SK-N-SH treated with all-trans-retinoic acid at 6 μM for 48 hours (cell line): ENCODE results near the gene ZBTB42.

Source experiments
- ATAC-seq: fragments of 200-7000 bp; cut with Tn5 transposase; 3 replicates; pipeline ENCODE4 v1.9.1; 2020; ENCODE audit warnings: mild to moderate bottlenecking, moderate library complexity
- ARNTL ChIP-seq: fragments of 450-650 bp; formaldehyde crosslinking; IDR thresholded peaks from 2 replicates; pipeline ENCODE4 v1.5.0; 2020; ENCODE audit warnings: low read depth, mild to moderate bottlenecking, moderate library complexity, borderline replicate concordance
- GLIS3 ChIP-seq: fragments of 250-450 bp; sonication (Bioruptor Pico); IDR thresholded peaks from 2 replicates; pipeline ENCODE4 v1.5.0; 2020; ENCODE audit warnings: mild to moderate bottlenecking, moderate library complexity
- ISL1 ChIP-seq: fragments of 250-450 bp; sonication (Bioruptor Pico); IDR thresholded peaks from 2 replicates; pipeline ENCODE4 v2.1.2; 2022; ENCODE audit warnings: mild to moderate bottlenecking, moderate library complexity
- PPARA ChIP-seq: fragments of 250-450 bp; sonication (Bioruptor Pico); IDR thresholded peaks from 2 replicates; pipeline ENCODE4 v1.5.0; 2020; ENCODE audit warnings: mild to moderate bottlenecking, borderline replicate concordance
- SNAI2 ChIP-seq: fragments of 250-450 bp; sonication (Bioruptor Pico); IDR thresholded peaks from 2 replicates; pipeline ENCODE4 v1.5.0; 2020; ENCODE audit warnings: mild to moderate bottlenecking, moderate library complexity
- TCF4 ChIP-seq: fragments of 250-450 bp; sonication (Bioruptor Pico); IDR thresholded peaks from 2 replicates; pipeline ENCODE4 v1.8.0; 2021; ENCODE audit warnings: mild to moderate bottlenecking, moderate library complexity, borderline replicate concordance
- TOX ChIP-seq: fragments of 250-450 bp; sonication (Bioruptor Pico); IDR thresholded peaks from 2 replicates; pipeline ENCODE4 v1.8.0; 2021; ENCODE audit warnings: mild to moderate bottlenecking, moderate library complexity, borderline replicate concordance
- ZC3H10 ChIP-seq: fragments of 250-450 bp; sonication (Bioruptor Pico); IDR thresholded peaks from 2 replicates; pipeline ENCODE4 v1.5.1; 2021; ENCODE audit warnings: mild to moderate bottlenecking, moderate library complexity
- ZFP30 ChIP-seq: fragments of 450-650 bp; formaldehyde crosslinking; IDR thresholded peaks from 2 replicates; pipeline ENCODE4 v1.5.0; 2022; ENCODE audit warnings: mild to moderate bottlenecking, moderate library complexity
- ZNF70 ChIP-seq: fragments of 450-650 bp; formaldehyde crosslinking; IDR thresholded peaks from 2 replicates; pipeline ENCODE4 v1.5.0; 2020; ENCODE audit warnings: mild to moderate bottlenecking, moderate library complexity
- ZNF8 ChIP-seq: fragments of 450-650 bp; formaldehyde crosslinking; IDR thresholded peaks from 2 replicates; pipeline ENCODE4 v1.5.0; 2020; ENCODE audit warnings: mild to moderate bottlenecking, moderate library complexity
- TF ChIP-seq, protein P1 (sequence below): fragments of 250-450 bp; sonication (Bioruptor Pico); IDR thresholded peaks from 2 replicates; pipeline ENCODE4 v1.5.1; 2021; ENCODE audit warnings: mild to moderate bottlenecking, moderate library complexity
- TF ChIP-seq, protein P2 (sequence below): fragments of 250-450 bp; sonication (Bioruptor Pico); IDR thresholded peaks from 2 replicates; pipeline ENCODE4 v1.5.0; 2020; ENCODE audit warnings: mild to moderate bottlenecking, moderate library complexity
- TF ChIP-seq, protein P3 (sequence below): fragments of 250-450 bp; sonication (Bioruptor Pico); IDR thresholded peaks from 2 replicates; pipeline ENCODE4 v1.8.0; 2020; ENCODE audit warnings: mild to moderate bottlenecking, moderate library complexity, borderline replicate concordance
- TF ChIP-seq, protein P4 (sequence below): fragments of 250-450 bp; sonication (Bioruptor Pico); IDR thresholded peaks from 2 replicates; pipeline ENCODE4 v1.5.1; 2020; ENCODE audit warnings: low read depth, mild to moderate bottlenecking, moderate library complexity

ZBTB42 gene

DNA sequence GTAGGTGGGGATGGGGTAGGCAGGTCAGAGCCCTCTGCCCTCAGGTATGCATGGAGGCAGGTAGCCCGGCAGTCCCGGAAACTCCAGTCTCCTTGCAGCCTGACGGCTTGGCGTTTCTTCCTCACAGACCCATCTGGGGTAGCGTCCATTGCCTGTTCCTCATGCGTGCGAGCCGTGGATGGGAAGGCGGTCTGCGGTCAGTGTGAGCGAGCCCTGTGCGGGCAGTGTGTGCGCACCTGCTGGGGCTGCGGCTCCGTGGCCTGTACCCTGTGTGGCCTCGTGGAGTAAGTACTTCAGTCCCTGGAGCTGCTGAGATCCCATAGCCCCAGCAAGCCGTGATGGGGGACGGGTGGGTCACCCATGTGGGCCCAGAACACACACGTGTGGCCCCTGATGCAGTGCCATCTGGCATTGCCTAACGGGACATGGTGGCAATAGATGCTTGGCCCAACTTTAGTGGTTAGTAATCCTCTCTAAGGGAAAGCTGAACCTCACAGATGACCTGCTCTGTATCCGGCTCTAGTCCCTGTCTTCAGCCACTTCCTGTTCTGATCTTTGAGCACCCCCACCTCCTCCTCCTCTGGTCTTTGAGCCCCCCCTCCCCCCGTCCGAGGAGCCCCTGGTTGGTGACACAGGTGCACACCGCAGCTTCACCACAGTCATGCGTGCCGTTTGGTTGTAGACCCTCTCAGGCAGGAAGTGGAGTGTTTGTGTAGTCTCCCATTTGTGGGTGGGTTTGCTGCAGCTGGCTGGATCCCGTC is 44.2 kb upstream of the ZBTB42 start (continued):
- TF ChIP-seq, protein P1, sequence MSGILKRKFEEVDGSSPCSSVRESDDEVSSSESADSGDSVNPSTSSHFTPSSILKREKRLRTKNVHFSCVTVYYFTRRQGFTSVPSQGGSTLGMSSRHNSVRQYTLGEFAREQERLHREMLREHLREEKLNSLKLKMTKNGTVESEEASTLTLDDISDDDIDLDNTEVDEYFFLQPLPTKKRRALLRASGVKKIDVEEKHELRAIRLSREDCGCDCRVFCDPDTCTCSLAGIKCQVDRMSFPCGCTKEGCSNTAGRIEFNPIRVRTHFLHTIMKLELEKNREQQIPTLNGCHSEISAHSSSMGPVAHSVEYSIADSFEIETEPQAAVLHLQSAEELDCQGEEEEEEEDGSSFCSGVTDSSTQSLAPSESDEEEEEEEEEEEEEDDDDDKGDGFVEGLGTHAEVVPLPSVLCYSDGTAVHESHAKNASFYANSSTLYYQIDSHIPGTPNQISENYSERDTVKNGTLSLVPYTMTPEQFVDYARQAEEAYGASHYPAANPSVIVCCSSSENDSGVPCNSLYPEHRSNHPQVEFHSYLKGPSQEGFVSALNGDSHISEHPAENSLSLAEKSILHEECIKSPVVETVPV (CRISPR knock-in tag) = no peak

DNA sequence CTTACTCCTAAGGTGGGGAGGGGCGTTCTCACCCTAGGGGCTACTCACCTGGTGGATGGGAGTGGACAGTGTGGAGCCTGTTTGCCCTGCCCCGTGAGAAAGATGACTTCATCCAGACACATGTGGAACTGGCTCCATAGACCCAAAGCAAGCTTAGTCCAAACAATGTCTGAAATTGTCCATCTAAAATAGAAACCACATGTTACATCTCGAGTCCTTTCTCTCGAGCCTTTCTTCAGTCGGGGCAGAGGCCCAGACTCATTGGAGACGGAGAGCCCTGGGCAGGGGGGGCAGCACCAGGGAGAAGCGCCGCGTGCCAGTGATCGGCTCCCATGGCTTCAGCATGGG is 43.7 kb upstream of the ZBTB42 start:
- ATAC-seq = no peak

DNA sequence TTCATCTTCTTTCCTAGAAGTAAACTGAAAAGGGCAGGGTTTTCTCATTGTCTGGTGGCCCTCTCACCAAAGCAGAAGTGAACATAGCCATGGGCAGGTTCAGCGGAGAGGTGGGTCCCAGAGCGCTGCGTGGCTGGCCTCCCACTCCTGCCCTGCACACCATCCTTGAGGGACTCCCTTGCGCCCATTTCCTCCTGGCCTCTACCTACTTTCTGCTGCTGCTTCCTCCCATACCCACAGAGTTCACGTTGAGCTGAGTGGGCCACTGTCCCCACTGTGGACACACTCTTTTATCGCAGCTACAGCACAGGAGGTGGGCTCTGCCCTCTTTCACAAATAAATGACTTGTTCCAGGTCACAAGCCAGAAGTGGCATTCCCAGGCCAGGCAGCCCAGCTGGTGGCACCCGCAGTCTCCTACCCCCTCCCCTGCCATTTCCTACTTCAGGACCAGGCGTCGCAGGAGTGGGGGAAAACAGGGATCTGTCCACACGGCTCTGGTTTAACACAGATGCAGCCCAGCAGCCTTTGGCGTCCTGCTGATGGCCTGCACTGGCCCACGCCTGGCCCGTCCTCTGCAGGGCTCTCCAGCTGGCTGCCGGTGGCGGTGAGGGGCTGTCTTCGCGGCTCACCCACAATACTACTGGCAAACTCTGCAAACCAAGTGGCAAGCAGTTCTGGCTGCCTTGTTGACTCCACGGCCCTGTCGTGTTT is 43.1 kb upstream of the ZBTB42 start:
- ATAC-seq = no peak
- TF ChIP-seq ZNF70 (CRISPR knock-in tag) = no peak
- TF ChIP-seq, protein P2, sequence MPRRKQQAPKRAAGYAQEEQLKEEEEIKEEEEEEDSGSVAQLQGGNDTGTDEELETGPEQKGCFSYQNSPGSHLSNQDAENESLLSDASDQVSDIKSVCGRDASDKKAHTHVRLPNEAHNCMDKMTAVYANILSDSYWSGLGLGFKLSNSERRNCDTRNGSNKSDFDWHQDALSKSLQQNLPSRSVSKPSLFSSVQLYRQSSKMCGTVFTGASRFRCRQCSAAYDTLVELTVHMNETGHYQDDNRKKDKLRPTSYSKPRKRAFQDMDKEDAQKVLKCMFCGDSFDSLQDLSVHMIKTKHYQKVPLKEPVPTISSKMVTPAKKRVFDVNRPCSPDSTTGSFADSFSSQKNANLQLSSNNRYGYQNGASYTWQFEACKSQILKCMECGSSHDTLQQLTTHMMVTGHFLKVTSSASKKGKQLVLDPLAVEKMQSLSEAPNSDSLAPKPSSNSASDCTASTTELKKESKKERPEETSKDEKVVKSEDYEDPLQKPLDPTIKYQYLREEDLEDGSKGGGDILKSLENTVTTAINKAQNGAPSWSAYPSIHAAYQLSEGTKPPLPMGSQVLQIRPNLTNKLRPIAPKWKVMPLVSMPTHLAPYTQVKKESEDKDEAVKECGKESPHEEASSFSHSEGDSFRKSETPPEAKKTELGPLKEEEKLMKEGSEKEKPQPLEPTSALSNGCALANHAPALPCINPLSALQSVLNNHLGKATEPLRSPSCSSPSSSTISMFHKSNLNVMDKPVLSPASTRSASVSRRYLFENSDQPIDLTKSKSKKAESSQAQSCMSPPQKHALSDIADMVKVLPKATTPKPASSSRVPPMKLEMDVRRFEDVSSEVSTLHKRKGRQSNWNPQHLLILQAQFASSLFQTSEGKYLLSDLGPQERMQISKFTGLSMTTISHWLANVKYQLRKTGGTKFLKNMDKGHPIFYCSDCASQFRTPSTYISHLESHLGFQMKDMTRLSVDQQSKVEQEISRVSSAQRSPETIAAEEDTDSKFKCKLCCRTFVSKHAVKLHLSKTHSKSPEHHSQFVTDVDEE (CRISPR knock-in tag) = no peak
- TF ChIP-seq, protein P1 (CRISPR knock-in tag) = no peak
- TF ChIP-seq, protein P3, sequence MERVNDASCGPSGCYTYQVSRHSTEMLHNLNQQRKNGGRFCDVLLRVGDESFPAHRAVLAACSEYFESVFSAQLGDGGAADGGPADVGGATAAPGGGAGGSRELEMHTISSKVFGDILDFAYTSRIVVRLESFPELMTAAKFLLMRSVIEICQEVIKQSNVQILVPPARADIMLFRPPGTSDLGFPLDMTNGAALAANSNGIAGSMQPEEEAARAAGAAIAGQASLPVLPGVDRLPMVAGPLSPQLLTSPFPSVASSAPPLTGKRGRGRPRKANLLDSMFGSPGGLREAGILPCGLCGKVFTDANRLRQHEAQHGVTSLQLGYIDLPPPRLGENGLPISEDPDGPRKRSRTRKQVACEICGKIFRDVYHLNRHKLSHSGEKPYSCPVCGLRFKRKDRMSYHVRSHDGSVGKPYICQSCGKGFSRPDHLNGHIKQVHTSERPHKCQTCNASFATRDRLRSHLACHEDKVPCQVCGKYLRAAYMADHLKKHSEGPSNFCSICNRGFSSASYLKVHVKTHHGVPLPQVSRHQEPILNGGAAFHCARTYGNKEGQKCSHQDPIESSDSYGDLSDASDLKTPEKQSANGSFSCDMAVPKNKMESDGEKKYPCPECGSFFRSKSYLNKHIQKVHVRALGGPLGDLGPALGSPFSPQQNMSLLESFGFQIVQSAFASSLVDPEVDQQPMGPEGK (CRISPR knock-in tag) = no peak
- no peak for TF ChIP-seq ZC3H10
- no peak for TF ChIP-seq ISL1
- no peak for TF ChIP-seq ZFP30
- TF ChIP-seq PPARA (CRISPR knock-in tag) = no peak

More for the DNA sequence above, 43.7 kb upstream of the ZBTB42 start:
- no peak for TF ChIP-seq ZNF8 (CRISPR knock-in tag)
- no peak for TF ChIP-seq GLIS3 (CRISPR knock-in tag)
- no peak for TF ChIP-seq TCF4 (CRISPR knock-in tag)
- TF ChIP-seq ZNF70 (CRISPR knock-in tag) = no peak
- no peak for TF ChIP-seq SNAI2 (CRISPR knock-in tag)
- no peak for TF ChIP-seq TOX
- no peak for TF ChIP-seq ARNTL (CRISPR knock-in tag)
- TF ChIP-seq, protein P4, sequence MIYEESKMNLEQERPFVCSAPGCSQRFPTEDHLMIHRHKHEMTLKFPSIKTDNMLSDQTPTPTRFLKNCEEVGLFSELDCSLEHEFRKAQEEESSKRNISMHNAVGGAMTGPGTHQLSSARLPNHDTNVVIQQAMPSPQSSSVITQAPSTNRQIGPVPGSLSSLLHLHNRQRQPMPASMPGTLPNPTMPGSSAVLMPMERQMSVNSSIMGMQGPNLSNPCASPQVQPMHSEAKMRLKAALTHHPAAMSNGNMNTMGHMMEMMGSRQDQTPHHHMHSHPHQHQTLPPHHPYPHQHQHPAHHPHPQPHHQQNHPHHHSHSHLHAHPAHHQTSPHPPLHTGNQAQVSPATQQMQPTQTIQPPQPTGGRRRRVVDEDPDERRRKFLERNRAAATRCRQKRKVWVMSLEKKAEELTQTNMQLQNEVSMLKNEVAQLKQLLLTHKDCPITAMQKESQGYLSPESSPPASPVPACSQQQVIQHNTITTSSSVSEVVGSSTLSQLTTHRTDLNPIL (CRISPR knock-in tag) = no peak
- TF ChIP-seq, protein P1 (CRISPR knock-in tag) = no peak
- TF ChIP-seq, protein P2 (CRISPR knock-in tag) = no peak
- TF ChIP-seq ZC3H10 = no peak
- TF ChIP-seq, all 23 proteins: peak for 0
